ENCODE results near the gene MORN5.
"Not testable (repeated sequence)": the region's sequence is repeated elsewhere in the genome, so short reads cannot be mapped to it uniquely, and the experiment has no call there.

MORN5 gene

GRCh38 chr9:122159026-122159924 is at the start of gene MORN5, which contains the start of gene NDUFA8:
MORN5 (plus strand) TSS chr9:122159908; CDS start chr9:122159973, 65 bp downstream.
NDUFA8 (minus strand) TSS chr9:122159779; CDS start chr9:122159677, 102 bp downstream.
- DNase-seq (ENCODE audit: low read depth in 2 of 2) = peak; percentile 88 to 92

- no peak for DNase-seq (ENCODE audit: low read depth in 2 of 2)
Observed at GRCh38 chr9:122110100-122110833, 49.4 kb upstream of the MORN5 start.

- DNase-seq (ENCODE audit: low read depth in 2 of 2) = no peak
Observed at GRCh38 chr9:122111413-122112085, 48.2 kb upstream of the MORN5 start.

- no peak for DNase-seq (ENCODE audit: low read depth in 2 of 2)
Observed at GRCh38 chr9:122112238-122112637, 47.5 kb upstream of the MORN5 start.

- no peak for DNase-seq (ENCODE audit: low read depth in 2 of 2)
Observed at GRCh38 chr9:122113574-122113973, 46.1 kb upstream of the MORN5 start.

GRCh38 chr9:122115176-122116035 is 44.3 kb upstream of the MORN5 start:
- no peak for DNase-seq (ENCODE audit: low read depth in 2 of 2)

- DNase-seq (ENCODE audit: low read depth in 2 of 2) = no peak
Observed at GRCh38 chr9:122116040-122116439, 43.7 kb upstream of the MORN5 start.

GRCh38 chr9:122116448-122117173 is 43.1 kb upstream of the MORN5 start:
- no peak for DNase-seq (ENCODE audit: low read depth in 2 of 2)

- not testable (repeated sequence) for DNase-seq (ENCODE audit: low read depth in 2 of 2)
Observed at GRCh38 chr9:122117241-122117640, 42.5 kb upstream of the MORN5 start.

GRCh38 chr9:122118343-122119165 is 41.2 kb upstream of the MORN5 start:
- DNase-seq (ENCODE audit: low read depth in 2 of 2) = no peak

GRCh38 chr9:122119166-122119521 is 40.6 kb upstream of the MORN5 start:
- no peak for DNase-seq (ENCODE audit: low read depth in 2 of 2)

GRCh38 chr9:122119721-122120120 is 40.0 kb upstream of the MORN5 start:
- no peak for DNase-seq (ENCODE audit: low read depth in 2 of 2)

GRCh38 chr9:122120316-122121071 is 39.2 kb upstream of the MORN5 start:
- no peak for DNase-seq (ENCODE audit: low read depth in 2 of 2)

GRCh38 chr9:122121391-122121790 is 38.3 kb upstream of the MORN5 start:
- no peak for DNase-seq (ENCODE audit: low read depth in 2 of 2)

GRCh38 chr9:122121931-122122330 is 37.8 kb upstream of the MORN5 start:
- DNase-seq (ENCODE audit: low read depth in 2 of 2) = no peak

GRCh38 chr9:122122468-122122867 is 37.2 kb upstream of the MORN5 start:
- no peak for DNase-seq (ENCODE audit: low read depth in 2 of 2)

- DNase-seq (ENCODE audit: low read depth in 2 of 2) = peak; percentile 37 to 64
Observed at GRCh38 chr9:122122903-122123632, 36.6 kb upstream of the MORN5 start.

- DNase-seq (ENCODE audit: low read depth in 2 of 2) = no peak
Observed at GRCh38 chr9:122124048-122124447, 35.7 kb upstream of the MORN5 start.

Data from stimulated activated CD4-positive, alpha-beta T cell treated with anti-CD3 and anti-CD28 coated beads, Interleukin-1b, Interleukin-23, amount 100 ng/mL, for 1 hour (primary cell).